BJ (cell line): ENCODE measurements around the gene TESK2. TPM values are rescaled to one million over a fixed set of nuclear protein-coding genes. Genes with fewer than 3 reads are reported as not detected.
A peak's percentile ranks its signal among the peaks of the same experiment; 100 is the strongest.

Experiments used
- CTCF ChIA-PET: fragments of 350-600 bp; formaldehyde crosslinking; extraction: SDS; loops from one replicate; lab custom pipeline; 2021; ENCODE audit warnings: antibody characterized with exemption, inconsistent platforms; lab: Yijun Ruan, JAX
- POLR2A ChIA-PET: fragments of 300-600 bp; sonication (Branson Sonifier 250); formaldehyde crosslinking; extraction: SDS; loops from one replicate; lab custom pipeline; 2021; ENCODE audit warnings: antibody characterized with exemption; lab: Charles Lee
- DNase-seq: peaks from one replicate; pipeline ENCODE4 v3.0.0-alpha.2; 2011; ENCODE audit warnings: low read depth
- H3K27me3 ChIP-seq: 2 replicates; pipeline ENCODE4 v1.6.0; 2011; ENCODE audit warnings: low read length; ENCODE audit not compliant: control insufficient read depth, insufficient read depth
- H3K36me3 ChIP-seq: 2 replicates; pipeline ENCODE4 v1.5.1; 2011; ENCODE audit warnings: low read length; ENCODE audit not compliant: control insufficient read depth, insufficient read depth
- H3K4me3 ChIP-seq: 2 replicates; pipeline ENCODE4 v1.5.1; 2011; ENCODE audit warnings: low read depth, mild to moderate bottlenecking, control low read depth, low read length
- polyA plus RNA-seq: library from polyadenylated mRNA; depleted of rRNA; stranded (reverse); fragments of >200 nt; gene quantifications from 2 replicates; pipeline ENCODE4 v1.2.3, GENCODE V29; 2011
- TF ChIP-seq, protein P1 (sequence below): IDR thresholded peaks from 2 replicates; pipeline ENCODE4 v1.5.1; 2011; ENCODE audit warnings: low read depth, mild to moderate bottlenecking, control low read depth, inconsistent platforms, low read length, moderate library complexity; ENCODE audit not compliant: insufficient read depth

Gene TESK2
- polyA plus RNA-seq, 1 experiment = 2.5 TPM

DNA sequence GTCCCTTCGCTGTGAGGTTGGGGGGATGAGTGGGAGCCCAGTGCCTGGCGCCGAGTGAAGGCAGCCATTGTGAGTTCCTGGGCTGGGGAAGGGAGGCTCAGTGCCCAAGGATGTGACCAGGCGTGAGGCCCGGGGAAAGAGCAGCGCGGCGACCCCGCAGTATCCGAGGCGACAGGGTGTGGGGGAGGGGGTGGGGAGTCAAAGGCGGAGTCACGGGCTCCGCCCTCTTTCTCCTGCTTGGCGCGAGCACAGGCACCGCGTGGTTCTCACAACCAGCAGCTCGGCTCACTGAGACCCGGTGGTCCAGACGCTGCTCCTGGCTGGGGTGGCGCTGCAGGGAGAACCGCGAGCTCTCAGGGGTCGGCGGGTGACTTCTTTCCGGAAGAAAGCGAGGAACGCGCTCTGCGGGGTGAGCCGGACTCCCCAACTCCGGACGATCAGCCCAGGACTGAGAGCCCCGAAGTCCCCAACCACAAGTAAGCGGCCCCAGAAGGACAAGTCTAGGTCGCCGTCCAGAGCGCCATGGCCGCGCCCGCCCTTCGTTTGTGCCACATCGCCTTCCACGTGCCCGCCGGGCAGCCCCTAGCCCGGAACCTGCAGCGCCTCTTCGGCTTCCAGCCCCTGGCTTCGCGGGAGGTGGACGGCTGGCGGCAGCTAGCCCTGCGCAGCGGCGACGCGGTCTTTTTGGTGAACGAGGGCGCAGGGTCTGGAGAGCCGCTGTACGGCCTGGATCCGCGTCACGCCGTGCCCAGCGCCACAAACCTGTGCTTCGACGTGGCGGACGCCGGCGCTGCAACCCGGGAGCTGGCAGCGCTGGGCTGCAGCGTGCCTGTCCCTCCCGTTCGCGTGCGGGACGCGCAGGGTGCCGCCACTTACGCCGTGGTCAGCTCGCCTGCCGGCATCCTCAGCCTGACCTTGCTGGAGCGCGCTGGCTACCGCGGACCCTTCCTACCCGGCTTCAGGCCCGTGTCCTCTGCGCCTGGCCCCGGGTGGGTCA, 164.0 kb downstream of the TESK2 start, which contains the start of gene HPDL:
TSS of gene HPDL (plus strand) at position 269 of the 997 bp plus-strand sequence. CDS start at position 523, 254 bp downstream.
- TF ChIP-seq, protein P1, sequence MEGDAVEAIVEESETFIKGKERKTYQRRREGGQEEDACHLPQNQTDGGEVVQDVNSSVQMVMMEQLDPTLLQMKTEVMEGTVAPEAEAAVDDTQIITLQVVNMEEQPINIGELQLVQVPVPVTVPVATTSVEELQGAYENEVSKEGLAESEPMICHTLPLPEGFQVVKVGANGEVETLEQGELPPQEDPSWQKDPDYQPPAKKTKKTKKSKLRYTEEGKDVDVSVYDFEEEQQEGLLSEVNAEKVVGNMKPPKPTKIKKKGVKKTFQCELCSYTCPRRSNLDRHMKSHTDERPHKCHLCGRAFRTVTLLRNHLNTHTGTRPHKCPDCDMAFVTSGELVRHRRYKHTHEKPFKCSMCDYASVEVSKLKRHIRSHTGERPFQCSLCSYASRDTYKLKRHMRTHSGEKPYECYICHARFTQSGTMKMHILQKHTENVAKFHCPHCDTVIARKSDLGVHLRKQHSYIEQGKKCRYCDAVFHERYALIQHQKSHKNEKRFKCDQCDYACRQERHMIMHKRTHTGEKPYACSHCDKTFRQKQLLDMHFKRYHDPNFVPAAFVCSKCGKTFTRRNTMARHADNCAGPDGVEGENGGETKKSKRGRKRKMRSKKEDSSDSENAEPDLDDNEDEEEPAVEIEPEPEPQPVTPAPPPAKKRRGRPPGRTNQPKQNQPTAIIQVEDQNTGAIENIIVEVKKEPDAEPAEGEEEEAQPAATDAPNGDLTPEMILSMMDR = 0 out of 2 replicates have a peak, but pooled peaks have one; percentile 1
- peaks cover 2% of the 10 kb centered on the region for H3K36me3 ChIP-seq
- DNase-seq = no peak
- H3K4me3 ChIP-seq = peak within 1 kb of the TSS; percentile 49
- ChIA-PET POLR2A (interaction anchor here (1.0 kb wide), 1 partner anchor 13 kb away, joined by 3 read pairs; the partner anchor contains the start of genes MUTYH and TOE1), CTCF (interaction anchor here (1.0 to 1.6 kb wide), 6 partner anchors 9 to 313 kb away, joined by 3 to 4 read pairs (median 3); partner anchors contain the start of gene TESK2)
- no peaks in the 10 kb centered on the region for H3K27me3 ChIP-seq

- ChIA-PET POLR2A (interaction anchor here (1.0 kb wide), 1 partner anchor 14 kb away, joined by 3 read pairs; the partner anchor contains the start of genes MUTYH and TOE1), CTCF (interaction anchor here (1.0 to 1.5 kb wide), 4 partner anchors 10 to 312 kb away, joined by 3 to 4 read pairs (median 3); partner anchors contain the start of gene TESK2)
- Histone ChIP-seq H3K27me3 (no peaks in the 10 kb centered on the region), H3K4me3 (peak overlapping the region; percentile 49; the same call in 1 of the 2 replicates), H3K36me3 (no peaks in the 10 kb centered on the region)
- TF ChIP-seq, protein P1 = no peak
- no peak for DNase-seq
Observed at GRCh38 chr1:45325851-45326506, 165.0 kb downstream of the TESK2 start.

DNA sequence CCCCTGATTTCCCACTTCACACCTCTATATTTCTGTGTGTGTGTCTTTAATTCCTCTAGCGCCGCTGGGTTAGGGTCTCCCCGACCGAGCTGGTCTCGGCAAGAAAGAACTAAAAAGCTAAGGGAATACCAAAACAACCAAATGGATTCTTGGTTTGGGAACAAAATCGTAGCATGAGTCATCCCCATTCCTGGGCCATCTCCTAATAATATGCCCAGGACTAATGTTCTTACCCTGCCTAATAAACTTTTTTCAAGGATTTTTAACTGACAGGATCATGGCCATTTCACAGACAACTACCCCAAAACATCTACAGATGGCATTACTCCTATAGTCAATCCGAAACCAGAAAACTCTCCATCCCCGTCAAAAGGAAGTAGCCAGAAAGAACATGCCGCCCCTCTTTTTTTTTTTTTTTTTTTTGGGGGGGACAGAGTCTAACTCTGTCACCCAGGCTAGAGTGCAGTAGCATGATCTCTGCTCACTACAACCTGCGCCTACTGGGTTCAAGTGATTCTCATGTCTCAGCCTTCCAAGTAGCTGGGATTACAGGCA, 168.4 kb downstream of the TESK2 start:
- TF ChIP-seq, protein P1 = no peak
- no peak overlapping the region for H3K4me3 ChIP-seq
- no peak for DNase-seq
- peaks cover 1% of the 10 kb centered on the region; the same call in 1 of the 2 replicates for H3K27me3 ChIP-seq
- ChIA-PET CTCF (no interaction called here), POLR2A (no interaction called here)
- H3K36me3 ChIP-seq = no peaks in the 10 kb centered on the region

DNA sequence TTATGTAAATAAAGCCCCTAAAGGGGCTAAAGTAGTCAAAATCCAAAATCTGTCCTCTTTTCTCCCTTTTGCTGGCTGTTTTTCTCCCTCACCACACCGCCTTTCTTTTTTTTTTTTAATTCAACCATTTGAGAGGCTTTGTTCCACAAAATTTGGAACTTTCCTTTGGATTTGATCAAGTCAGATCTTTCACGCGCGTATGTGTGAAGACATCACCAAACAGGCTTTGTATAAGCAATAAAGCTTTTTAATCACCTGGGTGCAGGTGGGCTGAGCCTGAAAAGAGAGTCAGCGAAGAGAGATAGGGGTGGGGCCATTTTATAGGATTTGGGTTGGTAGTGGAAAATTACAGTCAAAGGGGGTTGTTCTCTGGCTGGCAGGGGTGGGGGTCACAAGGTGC, 169.5 kb downstream of the TESK2 start:
- Histone ChIP-seq H3K36me3 (no peaks in the 10 kb centered on the region), H3K27me3 (peaks cover 3% of the 10 kb centered on the region; the same call in 1 of the 2 replicates), H3K4me3 (no peak overlapping the region)
- TF ChIP-seq, protein P1 = no peak
- ChIA-PET CTCF (interaction anchor here (2.4 kb wide), 1 partner anchor 307 kb away, joined by 8 read pairs; no protein-coding TSS in a partner anchor), POLR2A (no interaction called here)
- DNase-seq = no peak
